Fibroblast of peridontal ligament (primary cell): ENCODE results near the gene DOCK9.

ENCODE experiments used
- DNase-seq: peaks from one replicate; pipeline ENCODE4 v3.0.0-alpha.2; 2010; ENCODE audit errors: extremely low read depth

The DOCK9 gene

GRCh38 chr13:98888222-98888889 lies 89.5 kb downstream of the DOCK9 start:
- DNase-seq = no peak

DNA sequence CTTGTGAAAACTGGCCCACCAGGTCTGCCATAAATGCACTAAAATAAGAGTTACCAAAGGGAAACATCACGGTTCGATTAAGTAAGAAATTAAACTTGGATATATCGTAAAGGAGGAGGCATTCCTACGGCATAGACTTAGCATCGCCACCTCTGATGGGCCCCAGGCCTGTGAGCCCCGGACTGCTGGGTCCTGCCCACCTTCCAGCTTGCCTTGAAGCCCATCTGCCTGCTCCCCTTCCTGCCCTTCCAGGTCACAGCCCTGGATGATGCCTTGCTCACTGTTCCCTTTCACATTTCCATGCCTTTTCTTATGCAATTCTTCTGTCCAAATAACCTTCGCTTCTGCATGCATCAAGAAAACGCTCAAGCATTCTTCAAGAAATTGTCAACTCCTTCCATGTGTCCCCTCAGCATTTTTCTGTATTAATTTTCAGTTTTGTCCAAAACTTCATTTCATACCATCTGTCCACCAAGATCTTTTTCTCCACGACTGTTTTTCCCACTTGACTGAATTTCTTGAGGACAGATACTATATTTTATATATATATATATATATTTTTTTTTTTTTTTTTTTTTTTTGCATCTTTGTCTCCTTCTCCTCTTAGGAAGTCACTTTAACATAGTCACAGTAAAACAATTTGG lies 91.2 kb downstream of the DOCK9 start:
- DNase-seq = no peak

- no peak for DNase-seq
Measured at GRCh38 chr13:98885600-98885999, 92.3 kb downstream of the DOCK9 start.

- no peak for DNase-seq
Measured at GRCh38 chr13:98883998-98884397, 93.9 kb downstream of the DOCK9 start.

DNA sequence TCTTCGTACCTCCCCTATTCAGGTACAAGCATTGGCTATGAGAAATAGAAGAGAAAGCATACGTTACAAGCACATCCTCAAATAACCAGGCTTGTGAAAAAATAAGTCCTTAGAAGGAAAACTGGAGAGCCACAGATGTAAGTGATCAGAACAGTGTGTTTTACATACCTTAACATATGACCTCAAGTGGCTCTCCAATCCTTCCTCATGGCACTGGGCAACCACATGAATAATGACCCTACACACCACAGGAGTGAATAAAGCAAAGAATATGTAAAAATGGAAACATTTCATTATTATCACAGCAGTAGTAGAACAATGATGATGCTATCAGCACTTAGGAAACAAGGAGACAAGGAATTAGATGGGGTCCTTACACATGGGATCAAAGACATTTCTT lies 96.5 kb downstream of the DOCK9 start:
- no peak for DNase-seq

DNA sequence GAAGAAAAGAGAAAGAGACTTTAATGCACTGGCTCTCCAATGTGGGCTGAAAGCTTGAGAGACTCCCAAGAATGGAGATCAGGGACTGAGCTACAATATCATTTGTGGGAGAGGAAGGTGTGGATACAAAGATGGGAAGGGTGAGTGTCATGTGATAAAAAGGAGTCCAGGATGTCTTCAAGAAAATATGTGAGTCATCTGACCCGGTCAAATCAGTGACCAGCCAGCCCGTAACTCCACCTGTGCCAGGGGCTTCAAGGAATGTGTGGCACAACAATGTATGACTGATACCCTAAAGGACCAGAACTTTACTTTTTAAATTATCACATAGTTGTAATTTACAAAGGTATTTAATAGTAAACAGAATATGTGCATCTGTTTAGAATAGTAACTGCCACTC lies 97.2 kb downstream of the DOCK9 start:
- no peak for DNase-seq

GRCh38 chr13:98879957-98880356 lies 97.9 kb downstream of the DOCK9 start:
- DNase-seq = no peak

DNA sequence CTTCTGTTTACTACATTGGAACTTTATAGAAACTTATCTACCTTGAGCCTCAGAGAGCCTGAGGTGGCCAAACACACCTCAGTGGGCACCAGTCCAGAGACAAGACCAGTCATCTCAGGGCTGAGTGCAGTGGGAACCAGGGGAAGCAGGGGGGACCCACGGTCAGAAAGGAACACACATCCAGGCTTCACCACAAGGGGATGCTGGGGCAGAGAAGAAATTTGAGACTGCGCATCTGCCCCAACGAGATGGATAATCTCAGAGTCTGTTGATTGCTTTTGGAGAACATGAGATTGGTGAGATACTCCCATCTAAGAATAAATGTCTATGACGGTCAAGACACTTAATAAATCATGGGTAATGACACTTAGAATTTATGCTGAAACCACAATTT lies 98.7 kb downstream of the DOCK9 start:
- no peak for DNase-seq

DNA sequence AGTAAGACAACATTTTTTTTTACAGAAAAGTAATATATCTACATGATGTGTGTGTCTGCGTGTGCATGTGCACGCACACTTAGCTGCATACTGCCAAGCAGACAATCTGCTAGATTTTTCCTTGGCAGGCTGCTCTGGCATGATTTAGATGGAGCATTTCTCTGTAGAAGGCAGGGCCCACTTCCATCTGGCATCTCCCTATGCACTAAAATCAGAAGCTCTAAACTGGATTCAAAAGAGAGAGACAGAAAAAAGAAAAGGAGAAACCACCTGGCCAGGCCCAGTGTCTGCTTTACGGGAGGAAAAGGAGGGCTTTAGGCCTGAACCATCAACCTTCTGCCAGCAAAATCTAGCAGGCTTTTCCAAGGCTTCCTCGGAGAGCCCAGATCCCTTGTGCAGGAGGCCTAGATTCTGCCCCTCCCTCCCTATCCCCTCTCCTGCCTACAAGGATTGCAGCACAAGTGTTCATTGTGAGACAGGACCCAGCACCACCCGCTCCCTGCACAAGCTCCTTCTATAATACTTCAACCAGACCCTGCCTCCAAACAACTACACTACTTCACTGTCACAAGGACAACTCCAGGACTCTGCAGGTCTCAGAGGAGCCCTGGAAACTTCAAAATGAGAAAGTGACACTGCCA lies 99.3 kb downstream of the DOCK9 start:
- DNase-seq = no peak

DNA sequence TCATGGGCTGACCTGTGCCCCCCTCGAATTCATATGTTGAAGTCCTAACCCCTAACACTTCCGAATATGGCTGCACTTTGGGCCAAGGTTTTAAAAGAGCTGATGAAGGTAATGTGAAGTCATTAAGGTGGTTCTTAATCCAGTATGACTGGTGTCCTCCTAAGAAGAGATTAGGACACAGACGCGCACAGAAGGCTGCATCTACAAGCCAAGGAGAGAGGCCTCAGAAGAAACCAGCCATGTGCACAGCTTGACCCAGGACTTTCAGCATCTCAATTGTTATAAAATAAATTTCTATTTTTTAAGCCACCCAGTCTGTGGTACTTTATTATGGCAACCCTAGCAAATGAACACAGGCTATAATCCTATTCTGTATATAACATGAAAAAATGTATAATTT lies 99.9 kb downstream of the DOCK9 start:
- no peak for DNase-seq

GRCh38 chr13:98877466-98877865 lies 100.4 kb downstream of the DOCK9 start:
- DNase-seq = no peak

DNA sequence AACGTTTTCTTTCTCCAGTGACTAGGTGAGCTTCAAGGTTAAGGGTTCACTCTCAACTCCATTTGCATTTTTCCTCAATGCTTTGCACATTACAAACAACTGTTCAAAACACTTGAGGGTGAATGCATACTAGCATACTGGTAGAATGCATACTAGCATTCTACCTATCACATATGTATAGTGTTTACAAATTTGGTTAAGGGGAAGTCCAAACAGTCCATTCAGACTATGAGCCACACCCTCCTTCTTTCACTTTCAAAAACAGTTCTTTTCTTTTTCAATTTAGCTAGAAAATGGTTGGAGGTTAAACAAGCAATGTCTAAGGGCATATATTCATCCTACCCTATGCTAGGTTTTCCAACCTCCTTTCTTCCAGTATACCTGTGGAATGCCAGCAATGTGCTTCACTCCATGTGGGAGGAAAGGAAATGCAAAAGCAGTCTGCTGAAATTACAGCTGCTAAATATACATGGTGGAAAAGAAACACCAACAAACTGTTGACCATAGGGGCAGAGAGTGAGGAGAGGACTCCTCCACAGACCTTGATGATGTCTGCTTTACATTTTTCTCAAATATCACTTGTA lies 102.6 kb downstream of the DOCK9 start:
- no peak for DNase-seq

- no peak for DNase-seq
Measured at GRCh38 chr13:98874029-98874397, 103.9 kb downstream of the DOCK9 start.

DNA sequence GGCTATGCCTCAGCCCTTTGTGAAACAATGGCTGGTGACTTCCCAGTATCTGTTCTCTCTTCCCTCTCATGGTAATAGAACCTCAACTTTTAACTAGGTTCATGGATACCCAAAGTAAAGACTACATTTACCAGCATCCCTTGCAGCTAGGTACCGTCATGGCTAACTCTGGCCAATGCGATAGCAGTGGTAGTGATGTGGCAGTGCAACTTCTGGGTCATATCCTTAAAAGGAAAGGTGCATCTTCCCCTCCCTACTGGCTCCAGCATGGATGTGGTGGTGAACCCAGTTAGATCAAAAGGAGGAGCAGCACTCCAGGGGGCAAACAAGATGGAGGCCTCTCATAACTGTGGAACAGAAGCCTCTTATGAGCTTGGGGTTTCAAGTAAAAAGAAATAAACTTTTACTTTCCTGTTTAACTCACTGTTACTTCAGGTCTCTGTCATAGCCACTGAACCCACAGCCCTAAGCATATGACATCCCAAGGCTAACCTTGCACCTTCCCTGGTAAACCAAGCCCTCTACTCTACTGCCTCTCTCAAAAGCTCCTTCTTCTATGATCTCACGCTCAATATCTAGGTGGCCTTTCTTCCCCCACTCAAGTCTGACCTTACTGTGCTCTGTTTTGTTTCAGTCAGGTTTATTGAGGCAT lies 104.4 kb downstream of the DOCK9 start:
- no peak for DNase-seq

DNA sequence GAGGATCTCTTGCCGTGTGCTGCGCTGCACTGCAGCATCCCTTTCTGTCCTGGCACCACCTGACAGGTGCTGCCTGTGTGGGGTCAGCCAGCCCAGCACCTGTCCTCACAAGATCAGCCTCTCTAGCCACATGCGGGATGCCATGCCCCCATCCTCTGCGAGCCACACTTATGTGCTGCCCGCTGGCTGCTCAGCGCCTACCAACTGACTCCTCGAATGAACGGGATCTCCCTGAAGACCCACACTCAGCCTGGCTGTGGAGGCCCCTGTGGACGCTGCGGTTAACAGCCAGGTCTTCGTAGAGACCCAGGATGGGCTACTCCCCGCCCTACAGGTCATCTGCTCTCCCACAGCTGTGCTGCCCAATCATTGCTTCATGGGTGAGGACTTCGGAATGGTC lies 106.1 kb downstream of the DOCK9 start:
- DNase-seq = no peak

DNA sequence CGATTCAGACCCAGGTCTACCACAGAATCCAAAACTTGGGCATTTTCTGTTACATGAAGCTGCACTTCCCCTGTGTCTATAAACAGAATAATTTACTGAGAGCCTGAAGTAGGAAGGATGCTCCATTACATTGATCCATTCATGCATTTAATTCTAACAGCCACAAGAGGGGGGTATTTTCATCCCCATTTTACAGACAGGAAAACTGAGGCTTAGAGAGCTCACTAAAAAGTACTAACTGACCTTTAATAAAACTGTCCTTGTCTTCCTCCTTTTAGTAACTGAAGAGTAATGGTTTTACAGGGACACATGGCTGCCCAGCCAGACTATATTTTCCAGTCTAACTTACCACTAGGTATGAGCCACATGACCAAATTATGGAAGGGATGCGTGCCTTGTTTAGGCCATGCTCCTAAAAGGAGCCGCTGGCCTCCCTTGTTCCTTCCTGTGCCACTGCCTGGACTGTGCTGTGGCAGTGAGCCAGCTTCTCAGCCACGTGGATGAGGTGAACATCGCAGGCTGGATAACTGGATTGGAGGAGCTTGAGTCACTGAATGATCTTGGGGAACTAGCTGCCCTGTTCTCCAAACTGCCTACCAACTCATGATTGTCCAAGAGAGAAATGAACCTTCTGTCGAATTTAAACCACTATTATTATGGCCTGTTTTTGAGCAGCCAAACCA lies 108.3 kb downstream of the DOCK9 start:
- DNase-seq = no peak

DNA sequence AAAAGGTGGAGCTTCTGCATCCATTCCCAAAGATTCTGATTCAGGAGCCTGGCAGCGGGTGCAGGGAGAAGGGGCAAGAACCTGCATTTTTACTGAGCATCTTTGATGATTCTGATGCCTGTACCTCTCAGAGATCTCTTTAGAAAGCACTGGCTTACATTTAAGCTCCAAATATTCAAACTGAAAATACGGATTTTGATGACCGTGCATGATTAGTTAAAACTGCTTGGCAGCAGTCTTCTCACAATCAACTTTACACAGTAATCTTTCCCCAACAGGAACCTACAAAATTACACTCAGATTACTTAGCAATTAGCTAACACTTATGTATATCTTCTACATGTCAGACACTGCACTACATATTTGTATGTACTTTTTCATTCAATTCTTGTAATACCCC lies 108.9 kb downstream of the DOCK9 start:
- DNase-seq = no peak

DNA sequence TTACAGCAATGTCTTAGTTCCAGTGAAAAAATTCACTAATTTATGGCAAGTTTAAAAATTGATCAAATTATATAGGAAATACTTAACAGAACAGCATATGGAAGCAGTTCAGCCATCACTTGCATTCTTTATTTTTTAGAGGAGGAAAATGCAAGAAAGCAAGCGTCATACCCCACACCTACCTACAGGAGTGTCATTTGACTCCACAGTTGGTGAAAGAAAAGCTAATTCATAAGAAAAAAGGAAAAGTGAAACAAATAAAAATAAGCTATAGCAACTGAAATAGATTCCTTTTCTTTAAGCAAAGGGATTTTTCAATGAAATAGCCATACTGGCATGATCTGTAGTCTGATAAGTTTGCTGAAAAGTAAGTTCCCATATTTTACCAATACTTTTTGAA lies 111.0 kb downstream of the DOCK9 start:
- no peak for DNase-seq

DNA sequence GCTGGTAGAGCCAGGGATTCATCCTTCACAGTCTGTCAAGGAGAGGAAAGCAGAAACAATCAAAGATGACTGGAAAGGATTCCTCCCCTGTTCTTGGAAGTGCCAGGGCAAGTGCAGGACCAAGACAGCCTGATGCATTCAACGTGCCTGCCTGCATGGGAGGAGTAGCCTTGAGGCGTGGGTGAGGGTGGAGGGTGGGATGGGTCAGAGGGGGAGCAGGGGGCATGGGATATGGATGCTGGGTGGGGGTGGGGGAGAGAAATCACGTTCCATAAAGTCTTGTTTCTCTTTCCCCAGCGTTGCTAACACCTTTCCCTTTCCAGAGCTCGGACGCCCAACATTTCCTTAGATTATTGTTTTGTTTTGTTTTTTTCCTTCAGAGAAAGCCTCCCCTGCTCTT lies 117.4 kb downstream of the DOCK9 start:
- DNase-seq = no peak

DNA sequence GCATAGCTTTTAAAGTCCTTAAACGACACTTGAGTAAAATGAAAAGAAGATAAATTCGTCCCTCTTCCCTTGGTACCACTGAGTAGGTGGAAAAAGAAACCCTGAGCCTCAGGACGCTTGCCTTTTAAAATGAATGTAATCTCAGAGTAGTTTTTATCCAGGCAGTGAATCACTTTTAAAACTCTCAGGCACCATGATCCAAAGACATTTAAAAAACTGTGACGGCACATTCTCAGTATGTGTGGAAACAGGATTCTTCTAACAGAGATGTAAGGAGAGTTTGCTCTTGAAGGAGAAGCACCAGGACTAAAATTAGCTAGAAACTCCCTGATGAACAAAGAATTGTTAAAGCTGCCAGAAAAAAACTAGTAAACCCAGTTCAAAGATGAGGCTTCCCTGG lies 119.7 kb downstream of the DOCK9 start:
- DNase-seq = no peak

DNA sequence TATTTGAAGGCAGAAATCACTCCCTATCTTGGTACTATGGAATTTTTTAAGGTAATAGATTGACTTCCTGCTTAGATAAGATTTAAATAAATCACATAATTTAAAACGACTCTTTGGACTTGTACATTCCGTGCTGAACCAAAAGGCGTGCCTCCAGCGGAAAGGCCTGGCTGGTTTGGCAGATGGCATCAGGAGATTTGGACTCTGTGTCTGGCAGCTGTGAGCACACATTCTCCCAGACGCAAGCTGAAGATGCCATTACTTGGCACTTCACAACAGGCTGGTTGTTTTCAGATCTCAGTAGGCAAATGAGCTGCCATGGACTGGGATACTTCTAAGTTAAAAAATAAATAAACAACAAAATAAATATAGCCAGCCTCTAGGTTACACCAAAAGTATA lies 120.9 kb downstream of the DOCK9 start:
- DNase-seq = no peak

- no peak for DNase-seq
Measured at GRCh38 chr13:98854448-98854847, 123.4 kb downstream of the DOCK9 start.
